Measurements from ENCODE around the gene FBXL17.
A peak's percentile ranks its signal among the peaks of the same experiment; 100 is the strongest.
"Not testable (repeated sequence)": the region's sequence is repeated elsewhere in the genome, so short reads cannot be mapped to it uniquely, and the experiment has no call there.

The FBXL17 gene

GRCh38 chr5:108311682-108312081 lies 70.2 kb downstream of the FBXL17 start:
- DNase-seq (ENCODE audit: low read depth in 3 of 3) = no peak

DNA sequence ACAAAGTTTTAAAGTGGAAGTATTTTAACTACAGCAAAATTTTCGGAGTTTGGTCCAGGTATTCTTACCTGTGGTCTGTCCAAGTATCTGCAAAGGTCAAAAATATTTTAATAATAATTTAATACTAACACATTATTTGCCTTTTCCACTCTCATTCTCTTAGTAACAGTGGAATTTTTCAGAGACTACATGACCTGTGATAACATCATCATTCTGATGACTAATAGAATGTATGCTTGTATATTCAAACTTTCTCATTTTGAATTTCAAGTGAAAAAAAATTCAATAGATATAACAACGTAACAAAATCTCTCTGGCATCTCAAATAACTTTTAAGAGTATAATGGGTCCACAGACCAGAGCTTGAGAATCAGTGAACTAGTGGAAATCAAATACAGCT lies 78.3 kb downstream of the FBXL17 start:
- no peak for DNase-seq (ENCODE audit: low read depth in 3 of 3)

DNA sequence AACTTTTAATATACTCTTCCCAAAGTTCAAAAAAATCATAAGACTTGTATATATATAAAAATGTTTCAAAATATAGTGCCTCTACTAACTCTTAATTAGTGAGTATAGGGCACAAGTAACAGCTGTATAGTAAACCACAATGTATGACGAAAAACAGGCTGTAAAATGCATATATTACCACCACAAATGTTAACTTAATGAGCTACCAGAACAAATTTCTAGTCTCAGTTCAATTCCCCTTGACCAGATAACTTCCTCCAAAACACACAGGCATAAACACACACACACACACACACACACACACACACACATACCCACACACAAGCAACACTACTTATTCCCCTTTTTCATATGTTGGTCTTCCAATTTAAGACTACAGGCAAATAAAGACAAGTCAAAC lies 78.8 kb downstream of the FBXL17 start:
- DNase-seq (ENCODE audit: low read depth in 3 of 3) = no peak

DNA sequence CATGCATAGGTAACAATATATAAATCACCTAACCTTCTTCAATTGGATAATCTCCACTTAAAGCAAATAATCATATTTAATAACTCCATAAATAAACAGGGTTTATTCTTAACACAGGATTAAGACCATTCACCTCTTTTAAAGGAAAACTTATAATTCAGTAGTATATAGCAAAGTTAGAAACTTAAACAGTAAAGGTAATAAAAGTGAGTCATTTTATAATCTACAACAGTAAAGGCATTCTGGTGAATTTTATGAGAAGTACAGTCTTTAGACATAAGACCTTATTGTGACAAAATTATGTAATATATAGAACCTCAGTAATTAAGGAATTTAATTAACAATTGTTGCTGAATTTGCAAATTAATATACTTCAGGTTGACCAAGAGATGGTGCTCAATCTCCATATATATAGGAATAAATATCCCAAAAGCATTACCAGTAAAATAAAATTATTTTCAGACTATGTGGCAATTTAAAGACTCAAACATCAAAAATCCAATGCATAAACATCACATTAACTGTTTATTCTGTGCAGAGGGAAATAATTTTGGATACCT lies 84.8 kb downstream of the FBXL17 start:
- DNase-seq (ENCODE audit: low read depth in 3 of 3) = no peak

GRCh38 chr5:108295578-108296368 lies 86.1 kb downstream of the FBXL17 start:
- DNase-seq (ENCODE audit: low read depth in 3 of 3) = no peak

GRCh38 chr5:108280960-108281569 lies 100.8 kb downstream of the FBXL17 start:
- DNase-seq (ENCODE audit: low read depth in 3 of 3) = no peak

- DNase-seq (ENCODE audit: low read depth in 3 of 3) = no peak
These were observed 101.7 kb downstream of the FBXL17 start for GRCh38 chr5:108280248-108280647.

DNA sequence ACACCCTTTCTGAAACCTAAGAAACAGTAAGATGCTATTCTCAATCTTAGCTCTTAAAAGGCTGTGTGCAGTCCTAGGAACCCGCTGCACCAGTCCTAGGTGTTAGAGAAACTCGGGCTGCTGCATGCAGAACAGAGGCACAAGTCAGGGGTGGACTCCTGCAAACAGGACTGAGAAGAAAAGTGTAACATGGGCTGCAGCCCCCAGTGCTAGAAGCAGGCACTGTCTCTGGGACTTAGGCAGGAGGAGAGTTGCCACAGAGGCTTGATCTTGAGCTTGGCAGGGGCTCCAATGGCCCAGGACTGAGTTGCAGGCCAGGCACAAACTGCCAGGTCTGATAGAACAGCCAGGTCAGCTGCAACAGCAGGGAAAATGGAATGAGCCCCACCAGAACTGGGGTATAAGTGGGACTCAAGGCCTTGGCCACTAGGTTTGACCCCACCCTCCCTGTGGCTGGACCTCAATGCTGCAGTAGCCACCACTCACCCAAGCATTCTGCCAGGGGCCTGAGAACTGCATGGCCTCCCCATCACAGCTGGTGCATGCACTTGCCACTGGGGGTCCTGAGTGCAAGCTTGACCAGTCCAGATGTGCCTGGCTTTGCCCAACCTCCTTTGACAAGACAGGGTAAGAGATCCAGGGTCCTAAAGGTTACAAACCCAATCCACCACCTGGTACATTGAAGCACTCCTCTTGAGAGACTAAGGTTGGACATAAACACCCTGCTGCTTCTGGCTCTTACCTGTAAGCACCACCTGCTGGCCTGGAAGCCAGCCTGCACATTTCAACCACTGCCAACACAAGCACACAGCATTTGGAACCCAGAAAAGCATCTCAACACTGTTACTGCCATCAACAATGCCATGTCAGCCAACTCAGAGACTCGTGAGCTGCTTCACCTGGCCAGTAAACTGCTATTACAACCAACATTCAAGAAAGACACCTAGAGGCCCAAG lies 103.3 kb downstream of the FBXL17 start:
- no peak for DNase-seq (ENCODE audit: low read depth in 3 of 3)

DNA sequence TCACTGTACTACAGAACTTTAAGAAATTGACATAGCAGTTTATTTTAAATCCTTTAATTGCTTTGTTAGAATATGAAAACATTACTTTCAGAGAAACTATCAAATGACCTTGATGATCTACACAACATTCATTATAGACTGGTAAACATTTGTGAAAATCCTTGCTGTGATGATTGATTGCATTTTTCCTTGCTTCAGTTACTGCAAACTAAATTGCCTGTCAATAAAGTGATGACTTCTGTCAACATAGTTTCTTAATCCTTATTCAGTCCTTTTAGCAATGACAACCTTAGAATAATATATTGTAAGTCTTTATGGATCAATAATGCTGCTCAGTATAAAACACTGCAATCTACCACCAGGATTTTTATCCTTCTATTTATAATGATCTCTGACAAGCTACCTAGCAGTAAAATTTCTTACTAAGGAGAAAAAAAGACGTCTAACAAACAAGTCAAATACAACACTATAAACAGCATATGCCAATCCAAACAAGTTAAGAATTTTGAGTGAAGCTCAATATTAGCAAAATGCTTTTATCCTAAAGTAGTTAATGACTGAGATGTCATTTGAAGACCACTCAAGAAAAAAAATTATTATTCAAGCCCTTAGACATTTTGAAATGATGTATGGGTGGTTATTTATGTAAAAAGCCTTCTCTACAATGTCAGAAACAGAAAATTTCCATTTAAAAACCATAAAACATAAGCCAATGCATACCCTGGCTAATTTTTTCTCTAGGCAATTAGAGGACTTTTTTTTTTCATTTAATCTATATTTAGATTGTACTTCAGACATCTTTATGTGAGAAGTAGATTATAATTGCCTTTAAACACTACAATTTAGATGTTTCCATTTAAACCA lies 105.5 kb downstream of the FBXL17 start:
- DNase-seq (ENCODE audit: low read depth in 3 of 3) = no peak

DNA sequence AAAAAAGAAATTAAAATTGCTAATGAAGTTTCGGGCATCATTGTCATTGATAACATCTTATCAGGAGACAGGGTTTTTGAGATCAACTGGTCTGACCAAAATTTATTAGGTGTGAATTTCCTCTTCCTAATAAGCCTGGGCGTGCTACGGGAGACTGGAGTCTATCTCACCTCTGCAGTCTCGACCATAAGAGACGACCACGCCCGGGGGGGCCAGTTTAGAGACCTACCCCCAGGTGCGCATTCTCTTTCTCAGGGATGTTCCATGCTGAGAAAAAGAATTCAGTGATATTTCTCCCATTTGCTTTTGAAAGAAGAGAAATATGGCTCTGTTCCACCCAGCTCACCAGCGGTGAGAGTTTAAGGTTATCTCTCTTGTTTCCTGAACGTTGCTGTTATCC lies 107.8 kb downstream of the FBXL17 start:
- DNase-seq (ENCODE audit: low read depth in 3 of 3) = not testable (repeated sequence)

GRCh38 chr5:108271127-108271526 lies 110.8 kb downstream of the FBXL17 start:
- no peak for DNase-seq (ENCODE audit: low read depth in 3 of 3)

DNA sequence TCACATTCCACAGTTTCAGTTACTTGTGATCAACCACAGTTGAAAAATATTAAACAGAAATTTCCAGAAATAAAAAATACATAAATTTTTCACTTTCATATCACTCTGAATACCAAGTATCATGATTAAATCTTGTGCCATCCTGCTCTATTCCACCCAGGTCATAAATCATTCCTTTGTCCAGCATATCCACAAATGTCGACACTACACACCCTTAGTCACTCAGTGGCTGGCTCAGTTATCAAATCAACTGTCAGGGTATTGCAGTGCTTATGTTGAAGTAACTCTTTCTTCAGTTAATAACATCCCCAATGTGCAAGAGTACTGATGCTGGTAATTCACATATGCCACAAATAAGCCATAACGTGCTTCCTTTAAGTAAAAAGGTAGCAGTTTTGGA lies 115.7 kb downstream of the FBXL17 start:
- no peak for DNase-seq (ENCODE audit: low read depth in 3 of 3)

DNA sequence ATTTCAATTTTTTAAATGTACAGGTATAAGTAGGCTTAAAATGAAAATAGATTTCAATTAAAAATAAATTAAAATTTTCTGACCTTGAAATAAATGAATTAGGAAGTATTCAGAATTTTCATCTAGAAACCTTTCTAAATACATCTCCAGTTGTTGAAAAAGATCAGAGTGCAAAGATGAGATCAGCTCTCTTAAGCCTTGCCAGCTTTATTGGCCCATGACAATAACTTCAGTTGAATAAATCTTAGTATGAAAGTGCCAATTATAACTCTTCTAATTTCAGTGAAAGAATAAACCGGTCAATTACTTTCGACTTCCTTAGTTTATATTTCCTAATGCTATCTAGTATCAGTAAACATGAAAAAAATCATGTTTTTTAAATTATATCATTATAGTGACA lies 117.4 kb downstream of the FBXL17 start:
- DNase-seq (ENCODE audit: low read depth in 3 of 3) = no peak

GRCh38 chr5:108263338-108263737 lies 118.6 kb downstream of the FBXL17 start:
- no peak for DNase-seq (ENCODE audit: low read depth in 3 of 3)

- DNase-seq (ENCODE audit: low read depth in 3 of 3) = no peak
These were observed 121.1 kb downstream of the FBXL17 start for GRCh38 chr5:108260858-108261170.

DNA sequence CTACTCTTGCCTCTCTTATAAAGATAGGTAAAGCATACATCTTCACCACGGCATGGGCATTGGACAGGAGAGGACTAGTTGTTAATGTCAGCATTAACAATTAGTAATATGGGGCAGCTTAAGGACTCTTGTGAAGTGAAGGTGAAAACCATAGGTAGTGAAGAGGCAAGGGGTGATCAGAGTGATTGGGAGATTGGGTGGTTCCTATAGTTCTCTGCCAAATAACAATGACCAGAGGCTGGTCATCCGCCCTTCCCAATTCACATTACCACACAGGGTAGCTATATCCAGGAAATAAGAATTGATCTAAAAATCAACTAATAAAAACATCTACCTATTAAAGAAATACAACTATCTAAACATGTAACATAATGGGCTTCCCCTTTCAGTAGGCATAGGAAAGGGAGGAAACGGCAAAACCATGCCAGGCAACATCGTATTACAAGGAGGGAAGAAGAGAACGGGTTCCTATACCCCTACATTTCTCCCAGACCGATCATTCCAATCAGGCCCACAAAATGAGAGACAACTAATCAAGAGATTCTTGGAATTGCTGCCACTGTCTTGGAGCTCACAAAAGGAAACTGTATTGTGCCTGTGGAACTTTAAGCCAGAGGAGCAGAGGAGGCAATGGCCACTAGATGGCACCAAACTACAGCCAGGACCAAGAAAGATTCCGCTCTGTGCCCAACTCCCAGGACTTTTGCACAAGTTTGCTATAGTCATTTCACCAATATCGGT lies 121.6 kb downstream of the FBXL17 start:
- DNase-seq (ENCODE audit: low read depth in 3 of 3) = peak; percentile 26 to 44 (median 29)

- DNase-seq (ENCODE audit: low read depth in 3 of 3) = no peak
These were observed 122.6 kb downstream of the FBXL17 start for GRCh38 chr5:108259306-108259705.

DNA sequence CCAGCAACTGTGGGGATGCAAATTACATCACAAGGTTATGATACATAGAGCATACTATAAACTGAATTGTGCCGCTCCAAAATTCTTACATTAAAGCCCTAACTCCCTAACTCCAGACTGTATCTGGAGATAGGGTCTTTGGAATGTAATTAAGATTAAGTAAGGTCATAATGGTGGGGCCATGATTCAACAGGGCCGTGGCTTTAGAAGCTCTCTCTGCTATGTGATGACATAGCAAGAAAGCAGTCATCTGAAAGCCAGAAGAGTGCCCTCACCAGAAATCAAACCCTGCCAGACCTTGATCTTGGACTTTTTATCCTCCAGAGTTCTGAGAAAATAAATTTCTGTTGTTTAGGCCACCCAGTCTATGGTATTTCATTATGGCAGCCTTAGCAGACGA lies 123.9 kb downstream of the FBXL17 start:
- DNase-seq (ENCODE audit: low read depth in 3 of 3) = no peak

- DNase-seq (ENCODE audit: low read depth in 3 of 3) = no peak
These were observed 126.4 kb downstream of the FBXL17 start for GRCh38 chr5:108255468-108255867.

- no peak for DNase-seq (ENCODE audit: low read depth in 3 of 3)
These were observed 130.5 kb downstream of the FBXL17 start for GRCh38 chr5:108251350-108251749.

All from stimulated activated CD4-positive, alpha-beta T cell treated with anti-CD3 and anti-CD28 coated beads, TNF-alpha, amount 100 ng/mL, for 4 hours (primary cell).